Measurements from ENCODE around the gene PRCC.

PRCC gene

GRCh38 chr1:156744786-156745419 lies 22.4 kb upstream of the PRCC start:
- TF ChIP-seq CTCF (IDR thresholded peaks at IDR 0.05; ENCODE audit: low read depth, low read length): no peak
- DNase-seq (ENCODE audit: extremely low read depth, low read depth): no peak

GRCh38 chr1:156745881-156746280 lies 21.5 kb upstream of the PRCC start:
- TF ChIP-seq CTCF (IDR thresholded peaks at IDR 0.05; ENCODE audit: low read depth, low read length): no peak
- no peak for DNase-seq (ENCODE audit: extremely low read depth, low read depth)

- no peak for DNase-seq (ENCODE audit: extremely low read depth, low read depth)
- TF ChIP-seq CTCF (IDR thresholded peaks at IDR 0.05; ENCODE audit: low read depth, low read length): no peak
Measured at GRCh38 chr1:156746406-156746727, 21.0 kb upstream of the PRCC start.

GRCh38 chr1:156746728-156747631 lies 20.4 kb upstream of the PRCC start:
- DNase-seq (ENCODE audit: extremely low read depth, low read depth): peak; percentile 93

GRCh38 chr1:156747742-156748669 lies 19.3 kb upstream of the PRCC start:
- DNase-seq (ENCODE audit: extremely low read depth, low read depth): no peak
- no peak for TF ChIP-seq CTCF (IDR thresholded peaks at IDR 0.05; ENCODE audit: low read depth, low read length)

More at GRCh38 chr1:156746728-156747631, 20.4 kb upstream of the PRCC start:
- peak; percentile 16 for TF ChIP-seq CTCF (IDR thresholded peaks at IDR 0.05; ENCODE audit: low read depth, low read length)

GRCh38 chr1:156748670-156749418 lies 18.5 kb upstream of the PRCC start:
- no peak for DNase-seq (ENCODE audit: extremely low read depth, low read depth)

More at GRCh38 chr1:156748670-156749418, 18.5 kb upstream of the PRCC start:
- no peak for TF ChIP-seq CTCF (IDR thresholded peaks at IDR 0.05; ENCODE audit: low read depth, low read length)

Measured in AG09319 (cell line).